Measurements from ENCODE around the gene OR7A17. TPM values are rescaled to one million over a fixed set of nuclear protein-coding genes. Genes with fewer than 3 reads are reported as not detected.

OR7A17 gene
- total RNA-seq, 1 donor from 2014 or later = not detected

Other genes with a start within 250 kb of the OR7A17 start
- not detected in 2 replicates for gene ADGRE3, start 211.3 kb downstream of the OR7A17 start, total RNA-seq
- gene ZNF333, start 196.1 kb downstream of the OR7A17 start, total RNA-seq = 25.3 and 34.8 TPM in 2 replicates
- gene ADGRE2, start 107.6 kb downstream of the OR7A17 start, total RNA-seq = 0.47 and 1.1 TPM in 2 replicates
- gene OR7A5, start 50.9 kb downstream of the OR7A17 start, total RNA-seq = 0.21 and 0.67 TPM in 2 replicates
- 0.05 and 0.24 TPM in 2 replicates for gene OR7C1, start 50.9 kb downstream of the OR7A17 start, total RNA-seq
- gene OR7A10, start 37.2 kb downstream of the OR7A17 start, total RNA-seq = not detected in 2 replicates
- gene OR7C2, start 55.4 kb upstream of the OR7A17 start, total RNA-seq = not detected in 2 replicates
- gene SLC1A6, start 93.7 kb upstream of the OR7A17 start, total RNA-seq = not detected in 2 replicates
- not detected in 2 replicates for gene CASP14, start 163.3 kb upstream of the OR7A17 start, total RNA-seq
- not detected in 2 replicates for gene OR1I1, start 196.1 kb upstream of the OR7A17 start, total RNA-seq
- gene SYDE1, start 221.3 kb upstream of the OR7A17 start, total RNA-seq = 40.4 and 53.4 TPM in 2 replicates

Data from myocyte (in vitro differentiated cells).